ENCODE measurements around the gene ART4. TPM values are rescaled to one million over a fixed set of nuclear protein-coding genes. Genes with fewer than 3 reads are reported as not detected.
A peak's percentile ranks its signal among the peaks of the same experiment; 100 is the strongest.

ART4 gene
- total and polyA plus RNA-seq, 4 donors, result 10.5 to 40.7 (median 22.2) TPM

DNA sequence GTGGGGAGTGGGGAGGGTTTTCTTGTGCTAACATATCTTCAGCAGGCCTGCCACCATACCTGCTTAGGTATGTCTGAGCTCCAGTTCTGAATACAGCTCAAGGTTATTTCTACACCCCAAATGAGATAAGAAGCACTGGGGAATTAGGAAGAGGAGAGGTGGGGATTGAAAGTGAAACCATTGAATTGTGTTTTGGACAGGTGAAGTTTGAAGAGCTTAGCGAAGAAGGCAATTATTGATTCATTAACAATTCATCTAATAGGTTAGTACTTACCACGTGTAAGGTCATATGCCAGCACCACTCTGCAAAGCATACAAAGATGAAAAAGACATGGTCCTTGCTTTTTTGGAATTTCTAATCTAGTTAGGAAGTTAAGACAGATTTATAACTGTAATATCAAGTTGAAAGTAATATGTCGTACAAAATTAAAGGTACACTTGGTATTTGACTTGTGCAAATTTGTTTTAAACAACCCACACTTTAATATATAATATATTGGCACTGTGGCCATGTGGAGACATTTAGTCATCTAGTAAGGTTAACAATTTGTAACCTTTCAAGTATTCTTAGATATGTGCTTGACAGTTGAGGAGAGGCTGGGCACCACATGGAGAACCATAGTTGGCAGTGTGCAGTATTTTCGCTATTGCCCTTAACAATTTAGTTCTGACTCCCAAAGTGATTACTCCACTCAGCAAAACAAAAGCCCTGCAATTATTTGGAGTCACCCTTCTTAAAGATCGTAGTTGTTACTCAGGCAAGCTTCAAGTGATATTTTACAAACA is 33.0 kb downstream of the ART4 start:
- no peaks in the 10 kb centered on the region for H3K36me3 ChIP-seq (ENCODE audit: control insufficient read depth in 4 of 4, insufficient read depth in 3 of 4, low read depth in 1 of 4, low read length in 3 of 4)
- H3K4me3 ChIP-seq (ENCODE audit: low read depth in 1 of 3, low read length in 3 of 3), result peak overlapping the region in 2 of 3 donors; percentile 14 to 28
- H3K27me3 ChIP-seq (ENCODE audit: control insufficient read depth in 4 of 4, insufficient read depth in 4 of 4, low read length in 3 of 4), result no peaks in the 10 kb centered on the region
- H3K9me3 ChIP-seq (ENCODE audit: control insufficient read depth in 4 of 4, low read length in 3 of 4), result no peaks in the 10 kb centered on the region
- WGBS, result 60% methylated on average over 5 of the region's 5 CpGs
- H3K9ac ChIP-seq (ENCODE audit: low read depth in 1 of 2, low read length in 2 of 2), result no peak overlapping the region
- peak overlapping the region in 1 of 2 donors; percentile 19 for H3K27ac ChIP-seq (ENCODE audit: low read depth in 1 of 2, low read length in 2 of 2)
- peaks cover 0 to 14% (median 2%) of the 10 kb centered on the region in 4 donors for H3K4me1 ChIP-seq (ENCODE audit: control insufficient read depth in 4 of 4, insufficient read depth in 4 of 4, low read length in 3 of 4)
- no peak for DNase-seq (ENCODE audit: low spot score)
- TF ChIP-seq HNF4G (IDR thresholded peaks at IDR 0.05), result no peak
- peak; percentile 1 for TF ChIP-seq TAF1 (conservative IDR thresholded peaks at IDR 0.05)

DNA sequence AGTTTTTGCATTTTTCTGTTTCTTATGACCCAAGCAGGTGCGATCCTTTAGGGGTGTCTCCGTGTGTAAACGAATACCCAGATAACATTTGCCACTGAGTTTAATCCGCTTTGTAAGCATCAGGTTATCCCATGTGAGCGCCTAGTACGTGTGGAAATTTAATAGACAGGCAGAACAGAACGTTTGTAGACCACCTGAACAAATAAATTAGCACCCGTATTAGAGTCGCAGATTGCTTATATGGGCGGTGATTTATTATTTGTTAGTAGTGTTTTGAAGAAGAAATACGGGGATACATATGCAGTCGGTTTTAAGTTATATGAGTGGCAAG is 39.5 kb downstream of the ART4 start:
- DNase-seq (ENCODE audit: low spot score), result no peak
- Histone ChIP-seq H3K4me1 (ENCODE audit: control insufficient read depth in 4 of 4, insufficient read depth in 4 of 4, low read length in 3 of 4) (peaks cover 4 to 21% (median 11%) of the 10 kb centered on the region in 4 donors), H3K4me3 (ENCODE audit: low read depth in 1 of 3, low read length in 3 of 3) (peak overlapping the region; percentile 57 to 88 (median 87)), H3K9me3 (ENCODE audit: control insufficient read depth in 4 of 4, low read length in 3 of 4) (no peaks in the 10 kb centered on the region), H3K36me3 (ENCODE audit: control insufficient read depth in 4 of 4, insufficient read depth in 3 of 4, low read depth in 1 of 4, low read length in 3 of 4) (peaks cover 0 to 6% (median 4%) of the 10 kb centered on the region in 4 donors), H3K9ac (ENCODE audit: low read depth in 1 of 2, low read length in 2 of 2) (peak overlapping the region; percentile 78 to 86), H3K27ac (ENCODE audit: low read depth in 1 of 2, low read length in 2 of 2) (peak overlapping the region; percentile 83 to 85), H3K27me3 (ENCODE audit: control insufficient read depth in 4 of 4, insufficient read depth in 4 of 4, low read length in 3 of 4) (no peaks in the 10 kb centered on the region)
- under 1% methylated on average over 12 of the region's 12 CpGs for WGBS
- TF ChIP-seq NR2F2 (IDR thresholded peaks at IDR 0.05) (no peak), RAD21 (IDR thresholded peaks at IDR 0.05) (no peak), HNF4A (conservative IDR thresholded peaks at IDR 0.05) (no peak), TAF1 (conservative IDR thresholded peaks at IDR 0.05) (peak; percentile 1), FOXA1 (IDR thresholded peaks at IDR 0.05) (no peak), YY1 (IDR thresholded peaks at IDR 0.05) (no peak)
- TF ChIP-seq, protein P1, sequence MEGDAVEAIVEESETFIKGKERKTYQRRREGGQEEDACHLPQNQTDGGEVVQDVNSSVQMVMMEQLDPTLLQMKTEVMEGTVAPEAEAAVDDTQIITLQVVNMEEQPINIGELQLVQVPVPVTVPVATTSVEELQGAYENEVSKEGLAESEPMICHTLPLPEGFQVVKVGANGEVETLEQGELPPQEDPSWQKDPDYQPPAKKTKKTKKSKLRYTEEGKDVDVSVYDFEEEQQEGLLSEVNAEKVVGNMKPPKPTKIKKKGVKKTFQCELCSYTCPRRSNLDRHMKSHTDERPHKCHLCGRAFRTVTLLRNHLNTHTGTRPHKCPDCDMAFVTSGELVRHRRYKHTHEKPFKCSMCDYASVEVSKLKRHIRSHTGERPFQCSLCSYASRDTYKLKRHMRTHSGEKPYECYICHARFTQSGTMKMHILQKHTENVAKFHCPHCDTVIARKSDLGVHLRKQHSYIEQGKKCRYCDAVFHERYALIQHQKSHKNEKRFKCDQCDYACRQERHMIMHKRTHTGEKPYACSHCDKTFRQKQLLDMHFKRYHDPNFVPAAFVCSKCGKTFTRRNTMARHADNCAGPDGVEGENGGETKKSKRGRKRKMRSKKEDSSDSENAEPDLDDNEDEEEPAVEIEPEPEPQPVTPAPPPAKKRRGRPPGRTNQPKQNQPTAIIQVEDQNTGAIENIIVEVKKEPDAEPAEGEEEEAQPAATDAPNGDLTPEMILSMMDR (IDR thresholded peaks at IDR 0.05; ENCODE audit: low read depth, low read length, missing input control), result no peak
- TF ChIP-seq, protein P2, sequence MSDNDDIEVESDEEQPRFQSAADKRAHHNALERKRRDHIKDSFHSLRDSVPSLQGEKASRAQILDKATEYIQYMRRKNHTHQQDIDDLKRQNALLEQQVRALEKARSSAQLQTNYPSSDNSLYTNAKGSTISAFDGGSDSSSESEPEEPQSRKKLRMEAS (IDR thresholded peaks at IDR 0.05), result peak; percentile 14

DNA sequence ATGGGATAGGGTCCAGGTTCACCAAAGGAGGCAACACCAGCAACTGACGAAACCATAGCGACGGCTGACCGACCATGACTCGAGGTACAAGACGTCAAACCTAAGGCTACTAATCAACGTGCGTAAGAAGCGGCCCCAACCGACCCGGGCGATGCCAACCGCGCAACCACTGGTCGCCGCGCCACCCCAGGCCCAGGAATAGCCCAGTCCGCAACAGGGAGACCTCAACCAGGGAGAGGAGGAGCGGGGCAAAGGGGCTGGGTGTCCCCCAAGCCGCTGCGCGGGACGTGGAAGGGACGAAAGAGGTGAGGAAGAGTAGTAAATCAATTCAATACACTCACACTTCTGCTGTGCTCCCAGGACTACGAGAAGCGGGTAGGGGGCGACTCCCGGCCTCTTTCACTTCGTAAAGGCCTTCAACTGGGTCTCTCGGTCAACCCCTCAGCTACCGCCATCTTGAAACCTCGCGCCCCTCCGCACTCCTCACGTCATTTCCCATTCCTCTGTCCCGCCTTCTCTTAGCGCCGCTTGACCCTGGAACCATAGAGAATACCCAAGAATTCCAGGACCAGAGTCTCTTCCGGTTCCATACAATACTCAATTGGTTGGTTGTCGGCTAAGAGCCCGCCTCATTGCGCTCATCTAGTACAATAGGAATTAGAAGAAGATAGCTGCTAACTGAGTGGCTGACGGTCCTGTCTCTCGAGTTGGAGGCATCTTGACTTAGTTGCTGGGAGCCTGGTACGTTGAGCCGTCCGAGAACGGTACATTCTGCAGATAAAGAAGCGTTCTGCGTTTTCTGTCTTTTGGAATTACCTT is 40.1 kb downstream of the ART4 start, which contains the start of the genes C12orf60 and WBP11:
C12orf60 (plus strand) TSS at position 660 of the 819 bp plus-strand sequence. CDS start 19,266 bp downstream, outside the sequence.
WBP11 (minus strand) TSS at position 468 of the 819 bp plus-strand sequence. CDS start 2,095 bp downstream, outside the sequence.
- Histone ChIP-seq H3K4me1 (ENCODE audit: control insufficient read depth in 4 of 4, insufficient read depth in 4 of 4, low read length in 3 of 4) (peaks cover 4 to 21% (median 11%) of the 10 kb centered on the region in 4 donors), H3K4me3 (ENCODE audit: low read depth in 1 of 3, low read length in 3 of 3) (peak within 1 kb of the TSS; percentile 84 to 94 (median 88)), H3K27me3 (ENCODE audit: control insufficient read depth in 4 of 4, insufficient read depth in 4 of 4, low read length in 3 of 4) (no peaks in the 10 kb centered on the region), H3K27ac (ENCODE audit: low read depth in 1 of 2, low read length in 2 of 2) (peak within 1 kb of the TSS; percentile 83 to 85), H3K36me3 (ENCODE audit: control insufficient read depth in 4 of 4, insufficient read depth in 3 of 4, low read depth in 1 of 4, low read length in 3 of 4) (peaks cover 0 to 11% (median 10%) of the 10 kb centered on the region in 4 donors), H3K9ac (ENCODE audit: low read depth in 1 of 2, low read length in 2 of 2) (peak within 1 kb of the TSS; percentile 78 to 86), H3K9me3 (ENCODE audit: control insufficient read depth in 4 of 4, low read length in 3 of 4) (no peaks in the 10 kb centered on the region)
- under 1% methylated on average over 50 of the region's 50 CpGs for WGBS
- DNase-seq (ENCODE audit: low spot score), result peak; percentile 85
- TF ChIP-seq, protein P3, sequence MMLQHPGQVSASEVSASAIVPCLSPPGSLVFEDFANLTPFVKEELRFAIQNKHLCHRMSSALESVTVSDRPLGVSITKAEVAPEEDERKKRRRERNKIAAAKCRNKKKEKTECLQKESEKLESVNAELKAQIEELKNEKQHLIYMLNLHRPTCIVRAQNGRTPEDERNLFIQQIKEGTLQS (IDR thresholded peaks at IDR 0.05), result peak; percentile 30
- TF ChIP-seq FOXA1 (IDR thresholded peaks at IDR 0.05) (peak; percentile 57), NR2F2 (IDR thresholded peaks at IDR 0.05) (peak; percentile 64), FOXA2 (IDR thresholded peaks at IDR 0.05) (peak; percentile 74), EGR1 (IDR thresholded peaks at IDR 0.05; ENCODE audit: low read depth in 2 of 2) (peak in 1 of 2 donors; percentile 11), JUND (IDR thresholded peaks at IDR 0.05) (peak; percentile 53 to 83), HNF4G (IDR thresholded peaks at IDR 0.05) (no peak), HNF4A (conservative IDR thresholded peaks at IDR 0.05) (peak; percentile 35 to 70), RXRA (IDR thresholded peaks at IDR 0.05) (peak; percentile 42 to 76), GABPA (IDR thresholded peaks at IDR 0.05 in 1 of 2, conservative IDR thresholded peaks at IDR 0.05 in 1 of 2) (peak; percentile 86 to 96), TAF1 (conservative IDR thresholded peaks at IDR 0.05) (peak; percentile 84), YY1 (IDR thresholded peaks at IDR 0.05) (peak; percentile 99), RAD21 (IDR thresholded peaks at IDR 0.05) (peak; percentile 48 to 63)
- TF ChIP-seq, protein P1 (IDR thresholded peaks at IDR 0.05; ENCODE audit: low read depth, low read length, missing input control), result no peak
- TF ChIP-seq, protein P4, sequence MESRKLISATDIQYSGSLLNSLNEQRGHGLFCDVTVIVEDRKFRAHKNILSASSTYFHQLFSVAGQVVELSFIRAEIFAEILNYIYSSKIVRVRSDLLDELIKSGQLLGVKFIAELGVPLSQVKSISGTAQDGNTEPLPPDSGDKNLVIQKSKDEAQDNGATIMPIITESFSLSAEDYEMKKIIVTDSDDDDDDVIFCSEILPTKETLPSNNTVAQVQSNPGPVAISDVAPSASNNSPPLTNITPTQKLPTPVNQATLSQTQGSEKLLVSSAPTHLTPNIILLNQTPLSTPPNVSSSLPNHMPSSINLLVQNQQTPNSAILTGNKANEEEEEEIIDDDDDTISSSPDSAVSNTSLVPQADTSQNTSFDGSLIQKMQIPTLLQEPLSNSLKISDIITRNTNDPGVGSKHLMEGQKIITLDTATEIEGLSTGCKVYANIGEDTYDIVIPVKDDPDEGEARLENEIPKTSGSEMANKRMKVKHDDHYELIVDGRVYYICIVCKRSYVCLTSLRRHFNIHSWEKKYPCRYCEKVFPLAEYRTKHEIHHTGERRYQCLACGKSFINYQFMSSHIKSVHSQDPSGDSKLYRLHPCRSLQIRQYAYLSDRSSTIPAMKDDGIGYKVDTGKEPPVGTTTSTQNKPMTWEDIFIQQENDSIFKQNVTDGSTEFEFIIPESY (IDR thresholded peaks at IDR 0.05), result peak; percentile 72
- TF ChIP-seq, protein P2 (IDR thresholded peaks at IDR 0.05), result peak; percentile 54
